NCI-H2081 (cell line): ENCODE data around the gene ZNF22.

Source experiments
- DNase-seq, 2 experiments: peaks; one replicate each; lab custom pipeline; 2025; lab: John Stamatoyannopoulos, UW

ZNF22 gene

DNA sequence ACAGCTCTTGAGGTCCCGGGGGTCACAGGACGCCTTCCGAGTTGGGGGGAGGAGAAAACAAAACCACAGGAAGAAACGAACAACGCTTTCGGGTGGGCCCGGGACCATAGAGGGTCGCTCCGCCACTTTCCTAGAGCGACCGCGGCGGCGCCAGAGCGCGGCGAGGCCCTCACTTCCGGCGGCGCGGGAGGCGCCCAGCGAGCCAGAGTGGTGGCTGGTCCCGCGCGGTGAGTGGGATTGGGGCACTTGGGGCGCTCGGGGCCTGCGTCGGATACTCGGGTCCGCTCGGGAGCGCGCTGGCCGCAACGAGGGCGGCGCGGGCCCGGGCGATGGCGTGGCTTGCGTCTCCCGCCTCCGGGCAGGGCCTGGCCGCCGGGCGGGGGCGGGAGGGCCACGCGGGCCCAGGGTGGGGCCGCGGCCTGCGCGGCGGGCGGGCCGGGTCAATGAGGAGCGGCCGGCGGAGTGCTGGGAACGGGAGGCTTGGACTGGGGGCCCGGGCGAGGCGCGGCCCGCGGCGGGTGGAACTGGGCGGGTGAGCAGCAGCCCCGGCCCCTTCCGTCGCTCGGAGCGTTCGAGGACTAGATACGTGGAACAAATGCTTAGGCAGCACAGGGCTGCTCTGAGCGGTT, at the start of gene ZNF22:
TSS of gene ZNF22 (plus strand) at position 172 of the 629 bp plus-strand sequence. CDS start 2,446 bp downstream, outside the sequence.
- DNase-seq = no peak

DNA sequence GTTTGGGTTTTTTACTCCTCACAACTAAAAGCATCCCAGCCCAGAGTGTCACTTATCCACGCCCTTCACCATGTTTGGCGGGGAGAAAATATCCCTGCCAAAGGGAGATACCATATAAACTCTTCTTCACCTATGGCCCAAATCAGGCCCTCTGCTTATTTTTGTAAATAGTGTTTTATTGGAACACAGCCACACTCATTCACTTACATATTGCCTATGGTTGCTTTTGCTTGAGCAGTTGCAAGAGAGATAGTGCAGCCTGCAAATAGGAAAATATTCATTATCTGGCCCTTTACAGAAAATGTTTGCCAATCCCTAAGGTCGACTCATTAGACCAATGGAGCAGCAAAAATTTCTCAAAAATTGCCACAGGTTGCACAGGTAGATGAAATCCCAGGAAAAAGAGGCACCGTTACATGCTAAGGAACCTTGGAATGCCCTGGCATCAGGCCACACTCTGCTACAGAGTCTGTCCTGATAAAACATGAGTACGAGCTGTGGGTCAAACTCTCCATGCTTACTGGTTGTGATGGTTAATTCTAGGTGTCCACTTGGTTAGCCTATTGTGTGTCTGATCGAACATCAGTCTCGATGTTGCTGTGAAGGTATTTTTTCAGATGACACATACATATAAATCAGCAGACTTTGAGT, 49.0 kb upstream of the ZNF22 start:
- DNase-seq = no peak

DNA sequence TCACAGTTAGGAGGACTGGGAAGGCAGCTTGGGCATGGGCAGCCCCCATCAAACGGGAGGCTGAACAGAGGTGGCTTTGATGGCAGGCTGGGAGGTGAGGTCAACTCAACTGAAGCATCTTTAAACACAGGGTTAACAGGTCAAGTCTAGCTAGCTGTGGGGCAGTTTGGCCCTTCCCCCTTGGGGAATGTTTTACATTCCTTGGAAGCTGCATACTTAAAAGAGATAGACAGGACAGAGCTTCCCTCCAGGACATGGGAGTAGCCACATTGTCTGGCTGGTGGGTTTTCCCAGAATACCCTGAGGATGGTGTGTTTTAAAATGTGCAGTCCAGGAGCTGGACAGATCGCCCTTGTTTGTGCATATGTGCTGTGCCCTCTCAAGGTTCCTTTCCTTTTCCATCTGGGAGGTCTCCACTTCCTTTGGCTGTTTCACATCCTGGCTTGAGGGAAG, 47.9 kb upstream of the ZNF22 start:
- DNase-seq = no peak

- DNase-seq = no peak
Measured at GRCh38 chr10:44954042-44954441, 46.7 kb upstream of the ZNF22 start.

DNA sequence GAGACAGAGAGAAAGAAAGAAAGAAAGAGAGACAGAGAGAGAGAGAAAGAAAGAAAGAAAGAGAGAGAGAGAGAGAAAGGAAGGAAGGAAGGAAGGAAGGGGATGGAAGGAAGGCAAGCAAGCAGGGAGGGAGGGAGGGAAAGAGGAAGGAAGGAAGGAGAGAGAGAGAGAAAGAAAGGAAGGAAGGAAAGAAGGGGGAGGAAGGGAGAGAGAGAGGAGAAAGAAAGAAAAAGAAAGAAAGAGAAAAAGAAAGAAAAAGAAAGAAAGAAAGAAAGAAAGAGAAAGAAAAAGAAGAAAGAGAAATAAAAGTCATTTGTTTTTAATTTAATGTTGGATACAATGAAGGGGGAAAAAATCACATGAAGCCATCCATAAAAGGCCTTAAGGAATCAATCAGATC, 45.8 kb upstream of the ZNF22 start:
- DNase-seq = no peak

- DNase-seq = no peak
Measured at GRCh38 chr10:44955413-44956070, 45.2 kb upstream of the ZNF22 start.

DNA sequence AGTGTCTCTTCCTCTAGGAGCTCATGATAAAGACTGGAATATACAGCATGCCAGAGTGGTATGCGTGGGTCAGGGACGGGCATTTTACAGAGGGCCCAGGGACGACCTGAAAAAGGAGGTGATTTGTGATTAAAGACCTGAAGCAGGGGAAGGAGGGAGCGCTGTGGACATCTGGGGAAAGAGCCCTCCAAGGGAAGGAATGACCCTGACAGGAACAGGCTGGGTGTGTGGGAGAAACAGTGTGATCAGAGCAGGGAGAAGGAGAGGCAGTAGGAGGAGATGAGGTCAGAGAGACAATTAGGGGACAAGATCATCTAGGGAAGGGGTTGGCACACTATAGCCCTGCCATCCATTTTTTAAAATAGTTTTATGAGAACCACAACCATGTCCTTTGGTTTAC, 44.5 kb upstream of the ZNF22 start:
- DNase-seq = no peak

- no peak for DNase-seq
Measured at GRCh38 chr10:44956717-44957706, 43.7 kb upstream of the ZNF22 start.

- no peak for DNase-seq
Measured at GRCh38 chr10:44958196-44958897, 42.4 kb upstream of the ZNF22 start.

- DNase-seq = no peak
Measured at GRCh38 chr10:44958898-44959246, 41.9 kb upstream of the ZNF22 start.

GRCh38 chr10:44959247-44960087, 41.3 kb upstream of the ZNF22 start, which contains the start of gene RASSF4:
Gene RASSF4 (plus strand): TSS chr10:44959802. CDS start chr10:44970203, 10,401 bp downstream.
- peak; percentile 7 to 41 for DNase-seq

- DNase-seq = no peak
Measured at GRCh38 chr10:44960088-44960460, 40.6 kb upstream of the ZNF22 start.

DNA sequence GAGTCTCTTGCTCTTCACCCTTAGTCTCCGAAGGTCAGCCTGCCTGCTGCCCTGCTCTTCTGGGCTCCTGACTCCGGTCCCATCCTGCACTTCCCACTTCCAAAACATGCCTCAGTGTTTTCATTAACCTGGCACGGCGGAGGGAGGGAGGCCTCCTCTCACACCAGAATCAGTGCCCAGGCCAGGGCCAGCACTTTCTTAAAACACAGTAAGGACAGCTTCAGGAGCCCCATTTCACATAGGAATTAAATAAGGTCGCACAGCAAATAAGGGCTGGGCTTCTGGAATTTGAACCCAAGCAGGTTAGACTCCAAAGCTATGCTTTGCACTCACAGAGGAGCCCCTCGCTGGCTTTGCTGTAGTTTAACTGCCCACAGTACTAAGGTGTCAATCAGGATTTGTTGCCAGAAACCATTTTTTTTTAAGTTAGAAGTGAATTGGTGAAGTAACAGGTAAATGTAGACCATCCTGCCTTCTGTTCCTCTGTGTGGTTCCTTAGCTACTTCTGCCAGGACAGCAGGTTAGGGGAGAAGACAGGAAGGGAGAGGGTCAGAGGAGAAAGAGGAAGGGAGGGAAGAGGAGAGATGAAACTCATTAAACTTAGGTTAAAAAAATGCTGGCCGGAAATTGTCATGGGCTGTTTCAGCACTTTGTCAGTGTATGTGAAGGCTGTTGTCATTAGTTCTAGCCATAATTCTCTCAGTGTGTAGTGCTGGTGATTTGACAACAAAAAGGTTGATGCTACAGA, 40.1 kb upstream of the ZNF22 start:
- no peak for DNase-seq

DNA sequence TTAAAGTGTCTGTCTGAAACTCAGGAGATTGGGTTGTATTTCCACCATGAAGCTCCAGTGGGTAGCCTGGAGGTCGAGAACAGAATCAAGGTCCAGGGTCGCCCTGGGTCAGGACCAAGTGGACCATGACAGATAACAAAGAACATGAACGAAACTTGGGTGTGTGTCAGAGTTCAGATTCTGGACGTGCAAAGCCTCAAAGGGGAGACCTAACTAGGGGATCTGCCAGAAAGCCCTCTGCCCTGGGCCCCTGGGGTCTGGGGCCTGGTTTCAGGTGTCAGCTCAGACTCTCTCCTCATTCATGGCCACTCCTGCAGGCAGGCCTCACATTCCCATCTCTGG, 39.5 kb upstream of the ZNF22 start:
- no peak for DNase-seq

GRCh38 chr10:44961931-44962750, 38.6 kb upstream of the ZNF22 start:
- no peak for DNase-seq

DNA sequence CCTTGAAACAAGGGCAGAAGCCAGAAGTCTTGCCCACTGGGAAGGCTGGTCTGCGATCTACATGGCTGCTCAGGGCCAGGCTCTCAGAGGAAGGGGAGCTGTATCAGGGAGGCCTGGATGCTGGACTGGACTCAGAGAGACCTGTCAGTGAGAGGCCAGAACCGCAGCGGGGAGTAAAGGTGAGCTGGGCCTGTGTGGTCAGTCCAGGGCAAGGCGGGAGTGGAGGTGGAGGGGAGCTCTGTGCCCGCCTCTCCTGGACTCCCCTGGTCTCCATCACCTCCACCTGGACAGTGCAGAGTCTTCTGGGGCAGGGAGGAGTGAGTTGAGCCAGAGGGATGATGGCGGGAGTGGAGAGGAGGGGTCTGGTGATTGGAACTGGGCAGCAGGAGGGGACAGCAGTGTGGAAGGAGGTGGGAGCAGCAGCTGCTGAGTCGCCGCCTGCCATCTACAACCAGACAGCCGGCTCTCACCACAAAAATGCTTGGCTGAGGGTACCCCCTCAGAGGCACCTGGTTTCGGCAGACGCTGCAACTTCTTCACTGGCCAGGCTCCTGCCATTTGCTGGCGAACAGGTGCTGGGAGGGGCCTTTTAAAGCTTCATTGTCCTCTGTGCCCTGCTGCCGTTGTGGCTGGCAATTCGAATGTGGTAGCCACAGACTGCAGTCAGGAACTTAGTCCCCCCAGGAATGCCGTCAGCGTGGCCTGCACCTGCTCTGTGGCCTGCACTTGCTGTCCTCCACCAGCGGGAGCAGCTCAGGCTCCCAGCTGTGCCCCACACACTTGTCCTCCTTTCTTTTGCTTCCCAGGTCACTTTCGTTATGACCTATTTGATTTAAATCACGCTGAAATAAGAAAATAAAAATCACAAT, 37.6 kb upstream of the ZNF22 start:
- DNase-seq = no peak

GRCh38 chr10:44963772-44964633, 36.7 kb upstream of the ZNF22 start:
- no peak for DNase-seq
